Measurements from ENCODE around the gene CACNA1C. TPM values are rescaled to one million over a fixed set of nuclear protein-coding genes. Genes with fewer than 3 reads are reported as not detected.

The CACNA1C gene
- total RNA-seq, 4 donors from 2014 or later, result 0.38 to 2.4 (median 1.4) TPM

DNA sequence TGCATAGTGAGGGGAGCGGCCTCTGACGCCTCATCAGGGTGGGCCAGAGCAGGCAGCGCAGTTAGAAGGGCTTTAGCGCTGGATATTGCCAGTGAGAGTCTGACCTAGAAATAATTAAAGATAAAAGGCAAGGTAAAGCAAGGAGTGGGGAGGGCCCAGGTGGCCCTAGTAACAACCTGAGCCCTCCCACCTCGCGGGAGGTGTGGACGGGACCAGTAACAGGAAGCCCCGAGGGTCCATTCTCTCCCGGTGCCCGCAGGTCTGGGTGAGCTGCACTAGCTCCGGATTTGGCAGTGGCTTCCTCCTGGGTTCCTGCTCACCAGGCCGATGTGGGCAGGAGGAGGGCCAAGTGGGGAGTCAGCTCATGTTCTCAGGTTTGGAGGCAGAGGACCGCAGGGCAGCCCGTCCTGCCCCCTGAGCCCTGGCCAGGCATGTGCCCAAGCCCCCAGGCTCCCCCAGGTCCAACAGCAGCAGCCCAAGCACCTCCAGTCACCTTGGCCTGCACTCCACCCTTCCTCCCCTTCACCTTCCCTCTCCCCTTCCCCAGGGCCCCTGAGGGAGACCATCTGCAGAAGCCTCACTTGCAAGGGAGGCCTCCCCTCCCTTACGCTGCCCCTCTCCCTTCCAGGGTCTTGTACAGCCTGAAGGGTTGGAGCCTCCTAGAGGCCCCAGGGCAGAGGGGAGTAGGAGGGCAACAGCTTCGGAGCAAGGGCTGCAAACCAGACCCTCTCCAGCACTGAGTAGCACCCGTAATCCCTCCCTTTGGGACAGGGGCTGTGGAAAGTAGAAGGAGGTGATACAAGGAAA, 597.7 kb downstream of the CACNA1C start:
- TF ChIP-seq, protein P1, sequence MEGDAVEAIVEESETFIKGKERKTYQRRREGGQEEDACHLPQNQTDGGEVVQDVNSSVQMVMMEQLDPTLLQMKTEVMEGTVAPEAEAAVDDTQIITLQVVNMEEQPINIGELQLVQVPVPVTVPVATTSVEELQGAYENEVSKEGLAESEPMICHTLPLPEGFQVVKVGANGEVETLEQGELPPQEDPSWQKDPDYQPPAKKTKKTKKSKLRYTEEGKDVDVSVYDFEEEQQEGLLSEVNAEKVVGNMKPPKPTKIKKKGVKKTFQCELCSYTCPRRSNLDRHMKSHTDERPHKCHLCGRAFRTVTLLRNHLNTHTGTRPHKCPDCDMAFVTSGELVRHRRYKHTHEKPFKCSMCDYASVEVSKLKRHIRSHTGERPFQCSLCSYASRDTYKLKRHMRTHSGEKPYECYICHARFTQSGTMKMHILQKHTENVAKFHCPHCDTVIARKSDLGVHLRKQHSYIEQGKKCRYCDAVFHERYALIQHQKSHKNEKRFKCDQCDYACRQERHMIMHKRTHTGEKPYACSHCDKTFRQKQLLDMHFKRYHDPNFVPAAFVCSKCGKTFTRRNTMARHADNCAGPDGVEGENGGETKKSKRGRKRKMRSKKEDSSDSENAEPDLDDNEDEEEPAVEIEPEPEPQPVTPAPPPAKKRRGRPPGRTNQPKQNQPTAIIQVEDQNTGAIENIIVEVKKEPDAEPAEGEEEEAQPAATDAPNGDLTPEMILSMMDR (IDR thresholded peaks at IDR 0.05), result no peak
- TF ChIP-seq POLR2A (IDR thresholded peaks at IDR 0.05), result no peak
- 58 to 59% methylated on average over 16 to 17 of the region's 17 CpGs for WGBS, 2 donors
- DNase-seq (ENCODE audit: low spot score in 2 of 2), result peak in 1 of 2 donors; percentile 69
- intact Hi-C loops (cut with DNase I; ENCODE audit: low total_unique reads), result no loop called here
- no peak overlapping the region for H3K4me3 ChIP-seq (ENCODE audit: low read depth, poor library complexity, severe bottlenecking)

DNA sequence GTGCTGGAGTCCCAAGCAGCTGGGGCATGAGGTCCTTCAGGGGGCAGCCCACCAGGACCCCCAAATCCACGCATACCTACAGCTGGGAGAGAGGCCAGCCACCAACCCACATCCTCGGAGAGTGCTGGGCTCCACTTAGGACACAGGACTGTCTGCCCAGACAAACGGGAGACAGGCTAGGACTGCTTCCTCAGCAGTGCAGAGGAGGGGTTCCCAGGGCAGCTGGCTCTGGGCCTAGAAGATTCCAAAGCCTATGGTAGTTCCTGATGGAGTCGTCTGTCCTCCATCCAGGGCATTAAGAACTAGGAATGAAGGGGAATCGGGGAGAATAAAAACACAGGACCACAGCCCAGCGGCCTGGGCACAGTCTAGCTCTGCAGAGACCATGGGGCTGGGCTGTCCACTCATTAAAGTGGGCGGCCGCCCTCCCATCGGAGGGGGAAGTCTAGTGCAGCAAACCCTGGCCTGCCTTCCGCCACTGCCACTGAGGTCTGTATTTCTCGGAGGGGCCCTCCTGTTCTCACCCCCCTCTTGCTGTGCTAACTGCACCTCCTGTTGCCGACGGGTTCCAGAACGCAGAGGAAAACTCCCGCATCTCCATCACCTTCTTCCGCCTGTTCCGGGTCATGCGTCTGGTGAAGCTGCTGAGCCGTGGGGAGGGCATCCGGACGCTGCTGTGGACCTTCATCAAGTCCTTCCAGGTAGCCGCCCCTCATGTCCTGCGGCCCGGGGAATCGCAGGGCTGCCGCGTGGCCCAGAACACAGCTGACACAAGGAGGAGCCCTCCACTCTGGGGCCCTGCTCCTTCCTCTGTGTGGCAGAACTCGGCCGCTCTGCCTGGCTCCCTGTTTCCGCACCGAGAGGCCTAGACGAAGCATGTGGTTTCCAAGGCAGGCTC, 598.5 kb downstream of the CACNA1C start:
- WGBS, 2 donors, result 80 to 88% methylated on average over 26 to 27 of the region's 32 CpGs
- no peak for TF ChIP-seq POLR2A (IDR thresholded peaks at IDR 0.05)
- TF ChIP-seq, protein P1 (IDR thresholded peaks at IDR 0.05), result no peak
- intact Hi-C loops (cut with DNase I; ENCODE audit: low total_unique reads), result no loop called here
- DNase-seq (ENCODE audit: low spot score in 2 of 2), result peak in 1 of 2 donors; percentile 81
- no peak overlapping the region for H3K4me3 ChIP-seq (ENCODE audit: low read depth, poor library complexity, severe bottlenecking)

DNA sequence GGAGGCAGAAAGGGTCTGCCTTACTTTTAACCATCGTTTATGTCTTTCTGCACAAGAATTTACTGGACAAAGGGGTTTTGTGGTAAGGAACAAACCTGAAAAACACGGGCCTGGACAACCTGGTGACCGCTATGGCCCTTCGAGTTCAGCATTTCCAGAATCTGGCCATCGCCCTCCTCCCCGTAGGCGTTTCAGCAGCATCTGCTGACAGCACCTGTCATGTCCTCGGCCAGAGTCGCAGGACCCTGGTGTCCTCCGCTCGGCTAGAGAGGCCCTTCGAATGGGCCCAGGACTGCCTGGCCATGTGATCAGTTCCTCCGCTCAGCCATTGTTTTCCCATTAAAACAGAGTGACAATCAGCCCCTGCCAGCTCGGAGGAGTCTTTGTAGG, 599.2 kb downstream of the CACNA1C start:
- DNase-seq (ENCODE audit: low spot score in 2 of 2), result peak in 1 of 2 donors; percentile 49
- intact Hi-C loops (cut with DNase I; ENCODE audit: low total_unique reads), result no loop called here
- no peak overlapping the region for H3K4me3 ChIP-seq (ENCODE audit: low read depth, poor library complexity, severe bottlenecking)
- WGBS, 2 donors, result 97 to 98% methylated on average over 14 of the region's 14 CpGs
- TF ChIP-seq POLR2A (IDR thresholded peaks at IDR 0.05), result no peak
- TF ChIP-seq, protein P1 (IDR thresholded peaks at IDR 0.05), result no peak

DNA sequence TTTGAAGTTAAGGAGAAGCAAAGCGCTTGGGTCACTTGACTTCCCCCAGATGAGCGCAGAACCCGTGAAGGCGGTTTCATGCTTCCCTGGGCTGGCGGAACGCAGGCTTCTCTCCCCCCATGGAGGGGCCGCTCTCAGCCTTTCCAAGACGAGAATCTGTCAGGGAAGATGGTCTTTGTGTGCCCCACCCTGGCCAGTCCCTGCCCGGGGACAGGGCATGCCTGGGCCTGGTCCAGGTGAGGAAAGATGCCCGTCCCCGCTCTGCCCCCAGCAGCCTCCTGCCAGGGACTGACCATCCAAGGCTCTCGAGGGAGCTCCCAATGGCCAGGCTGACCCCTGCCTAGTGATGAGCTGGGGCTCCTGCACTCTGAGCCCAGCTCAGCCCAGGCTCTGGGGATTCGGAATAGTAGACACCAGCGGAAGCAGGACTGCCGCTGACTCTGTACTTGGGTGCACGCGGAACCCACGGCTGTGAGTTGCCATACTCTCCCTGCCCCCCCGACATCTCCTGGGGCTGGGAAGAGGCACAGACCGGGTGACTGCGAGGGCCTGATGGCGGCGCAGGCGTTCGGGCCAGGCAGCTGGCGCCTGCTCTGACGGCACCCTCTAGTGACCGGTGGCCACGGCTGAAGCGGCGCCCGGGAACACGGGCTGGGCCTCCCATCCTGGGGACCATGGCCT, 599.8 kb downstream of the CACNA1C start:
- H3K4me3 ChIP-seq (ENCODE audit: low read depth, poor library complexity, severe bottlenecking), result no peak overlapping the region
- peak in 1 of 2 donors; percentile 68 for DNase-seq (ENCODE audit: low spot score in 2 of 2)
- intact Hi-C loops (cut with DNase I; ENCODE audit: low total_unique reads), result no loop called here
- TF ChIP-seq, protein P1 (IDR thresholded peaks at IDR 0.05), result no peak
- TF ChIP-seq POLR2A (IDR thresholded peaks at IDR 0.05), result no peak
- 87 to 91% methylated on average over 22 to 30 of the region's 33 CpGs for WGBS, 2 donors

DNA sequence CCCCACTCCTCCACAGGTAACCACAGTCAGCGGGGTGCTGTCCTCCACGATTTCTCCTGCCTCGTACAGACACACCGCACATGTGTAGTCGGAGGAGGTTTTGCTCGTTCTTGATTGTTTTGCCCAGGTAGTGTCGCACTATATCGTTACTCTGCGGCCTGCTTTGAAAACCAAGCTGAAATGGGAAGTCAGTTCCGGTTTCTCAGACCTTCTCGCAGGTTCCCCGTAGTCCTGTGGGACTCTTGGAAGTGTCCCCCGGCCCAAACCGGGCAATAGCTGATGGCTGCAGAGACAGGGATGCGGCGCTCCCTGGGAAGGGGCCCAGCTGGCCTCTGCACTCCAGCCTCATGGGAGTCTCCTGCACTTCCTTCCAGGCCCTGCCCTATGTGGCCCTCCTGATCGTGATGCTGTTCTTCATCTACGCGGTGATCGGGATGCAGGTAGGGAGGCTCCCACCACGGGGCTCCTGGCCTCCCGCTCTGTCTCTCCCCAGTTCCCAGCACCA, 600.7 kb downstream of the CACNA1C start:
- intact Hi-C loops (cut with DNase I; ENCODE audit: low total_unique reads), result no loop called here
- TF ChIP-seq, protein P1 (IDR thresholded peaks at IDR 0.05), result no peak
- TF ChIP-seq POLR2A (IDR thresholded peaks at IDR 0.05), result no peak
- peak in 1 of 2 donors; percentile 52 for DNase-seq (ENCODE audit: low spot score in 2 of 2)
- 92 to 94% methylated on average over 22 of the region's 22 CpGs for whole genome bisulfite sequencing, 2 donors
- no peak overlapping the region for H3K4me3 ChIP-seq (ENCODE audit: low read depth, poor library complexity, severe bottlenecking)
